ENCODE measurements around the gene HPSE2. TPM values are rescaled to one million over a fixed set of nuclear protein-coding genes. Genes with fewer than 3 reads are reported as not detected.

HPSE2 gene
- total RNA-seq, 1 experiment from 2014 or later, result 0.20 TPM

GRCh38 chr10:98627711-98628110 is 607.9 kb downstream of the HPSE2 start:
- H3K27me3 Mint-ChIP-seq (ENCODE audit: low read depth), result no peaks in the 10 kb centered on the region
- no peak for DNase-seq
- no CpG with 5 or more reads among the region's 1 CpG for WGBS (ENCODE audit: extremely low coverage, insufficient read length, low lambda C conversion rate)
- no peak overlapping the region for H2BK5ac ChIP-seq (ENCODE audit: insufficient read length, low read length)
- H4K20me1 ChIP-seq (ENCODE audit: control insufficient read depth, insufficient read depth, insufficient read length), result no peaks in the 10 kb centered on the region
- no peak overlapping the region for H4K8ac ChIP-seq (replicated peaks; ENCODE audit: insufficient read length, low read depth, low read length)
- H3K9me3 ChIP-seq (ENCODE audit: control insufficient read depth, low read depth, low read length), result no peaks in the 10 kb centered on the region
- no peak overlapping the region for H2AFZ ChIP-seq (ENCODE audit: low read length)
- H3K36me3 Mint-ChIP-seq (ENCODE audit: insufficient read depth in 1 of 3, low read depth in 3 of 3), result peaks cover 0 to 4% (median 4%) of the 10 kb centered on the region in 3 experiments; a peak in 4 of 7 replicates
- no peak overlapping the region for H3K14ac ChIP-seq (ENCODE audit: insufficient read depth, low read length)
- no peaks in the 10 kb centered on the region for H3K79me2 ChIP-seq (ENCODE audit: insufficient read depth, low read length)
- no peak overlapping the region for H3K4ac ChIP-seq (ENCODE audit: low read depth, low read length)
- no peak overlapping the region for H4K91ac ChIP-seq (ENCODE audit: insufficient read length, low read depth, low read length)
- no peak overlapping the region for H4K5ac ChIP-seq (ENCODE audit: insufficient read length, low read depth, low read length)
- H3K4me2 ChIP-seq (ENCODE audit: insufficient read depth, insufficient read length, low read length), result no peak overlapping the region
- TF ChIP-seq CTCF (conservative IDR thresholded peaks at IDR 0.05), result no peak
- H3K9ac ChIP-seq (ENCODE audit: extremely low read depth, insufficient read length, low read length), result no peak overlapping the region
- no peak overlapping the region for H3K18ac ChIP-seq (ENCODE audit: insufficient read length, low read depth, low read length)
- H3K27ac ChIP-seq (ENCODE audit: insufficient read length, low read depth, low read length), result no peak overlapping the region
- no peak overlapping the region for H3T11ph ChIP-seq (ENCODE audit: low read length)
- H2BK20ac ChIP-seq (ENCODE audit: low read depth, low read length, poor library complexity, severe bottlenecking), result no peak overlapping the region
- H2BK120ac ChIP-seq (ENCODE audit: low read depth, low read length, poor library complexity, severe bottlenecking), result no peak overlapping the region
- no peaks in the 10 kb centered on the region for H3K27me3 ChIP-seq (ENCODE audit: insufficient read depth, low read length)
- no peak overlapping the region for H3K4me3 Mint-ChIP-seq
- no peak overlapping the region for H3K56ac ChIP-seq (ENCODE audit: insufficient read length, low read depth, low read length)
- no peak overlapping the region for H3K23ac ChIP-seq (ENCODE audit: insufficient read length, low read depth, low read length)
- H3K23me2 ChIP-seq (ENCODE audit: insufficient read length, low read depth, low read length, poor library complexity, severe bottlenecking), result no peaks in the 10 kb centered on the region
- no peak overlapping the region for H3K27ac Mint-ChIP-seq
- H2BK12ac ChIP-seq (ENCODE audit: insufficient read length, low read depth, low read length), result no peak overlapping the region
- H2BK15ac ChIP-seq (ENCODE audit: low read depth, low read length), result no peak overlapping the region
- no peaks in the 10 kb centered on the region for H3K4me1 ChIP-seq (ENCODE audit: insufficient read depth, low read length)
- peaks cover 3 to 7% of the 10 kb centered on the region in 2 experiments; a peak in 3 of 5 replicates for H3K9me3 Mint-ChIP-seq
- peaks cover 2 to 6% of the 10 kb centered on the region in 2 experiments; a peak in 3 of 4 replicates for H3K4me1 Mint-ChIP-seq
- no peak overlapping the region for H2AK5ac ChIP-seq (ENCODE audit: insufficient read length, low read length)
- H3K79me1 ChIP-seq (ENCODE audit: insufficient read depth, low read depth, low read length, poor library complexity, severe bottlenecking), result no peaks in the 10 kb centered on the region
